ENCODE data around the gene CYP27C1.

The CYP27C1 gene

DNA sequence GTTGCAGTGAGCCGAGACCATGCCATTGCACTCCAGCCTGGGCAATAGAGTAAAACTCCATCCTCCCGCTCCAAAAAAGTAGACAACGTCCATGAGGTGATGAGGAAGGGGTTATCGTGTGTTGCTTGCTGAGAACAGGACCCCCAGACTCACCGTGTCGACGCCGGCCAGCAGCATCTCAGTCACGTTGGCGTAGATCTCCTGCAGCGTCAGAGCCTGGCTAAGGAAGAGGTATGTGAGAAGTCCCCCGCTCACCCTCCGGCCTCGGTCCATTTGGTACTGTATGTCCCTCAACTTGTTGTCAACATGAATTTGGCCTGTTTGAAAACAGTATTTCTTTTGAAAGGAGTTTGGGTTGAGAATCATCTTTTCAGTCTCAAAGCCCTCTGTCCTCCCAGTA, 20.9 kb downstream of the CYP27C1 start:
- in situ Hi-C loops (cut with MboI; ENCODE audit: low pct_unique_long_range_greater_than_20kb, low sequenced_read_pairs, unreplicated experiment): no loop called here
- TF ChIP-seq CTCF (IDR thresholded peaks at IDR 0.05; ENCODE audit: extremely low read depth, insufficient read depth, missing control alignments): no peak
- DNase-seq (ENCODE audit: low spot score): no peak

DNA sequence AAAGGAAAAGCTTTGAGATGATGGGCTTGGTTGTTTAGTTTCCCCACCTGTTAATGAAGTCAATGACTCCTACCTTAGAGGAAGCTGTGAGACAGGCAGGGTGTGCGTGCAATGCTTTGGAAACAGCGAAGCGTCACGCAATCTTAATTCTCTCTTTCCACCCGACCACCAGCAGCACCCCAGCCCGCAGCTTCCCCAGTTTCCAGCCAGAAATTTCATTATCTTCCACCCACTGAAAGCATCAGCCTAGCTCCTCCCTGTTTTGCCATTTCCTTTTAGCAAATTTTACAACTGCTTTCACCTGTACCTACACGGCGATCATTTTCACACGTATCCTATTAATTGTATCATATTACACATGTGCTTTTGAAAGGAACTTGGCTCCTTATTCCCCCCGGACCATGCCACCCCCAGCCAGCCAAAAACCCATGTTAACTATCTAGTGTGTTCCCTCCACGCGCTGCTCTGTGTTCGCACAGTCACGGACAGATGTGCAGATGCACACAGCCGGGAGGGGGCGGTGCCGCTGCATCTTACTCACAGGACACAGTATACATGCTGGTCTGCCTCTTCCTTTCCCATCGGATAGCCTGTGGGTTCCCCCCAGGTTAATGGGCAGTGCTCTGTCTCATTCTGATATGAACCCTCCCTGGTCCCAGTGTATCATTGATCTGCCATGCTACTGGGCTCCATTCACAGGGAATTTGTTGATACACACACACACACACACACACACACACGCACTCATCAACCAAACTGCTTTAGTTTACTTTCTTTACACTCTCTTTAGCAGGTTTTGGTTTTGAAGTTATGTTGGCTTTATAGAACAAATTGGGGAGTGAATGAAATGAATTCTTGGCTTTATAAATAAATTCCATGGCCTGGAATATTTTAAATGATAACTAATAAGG, 22.4 kb downstream of the CYP27C1 start:
- DNase-seq (ENCODE audit: low spot score): peak; percentile 75
- TF ChIP-seq CTCF (IDR thresholded peaks at IDR 0.05; ENCODE audit: extremely low read depth, insufficient read depth, missing control alignments): peak; percentile 78
- in situ Hi-C loops (cut with MboI; ENCODE audit: low pct_unique_long_range_greater_than_20kb, low sequenced_read_pairs, unreplicated experiment): no loop called here

DNA sequence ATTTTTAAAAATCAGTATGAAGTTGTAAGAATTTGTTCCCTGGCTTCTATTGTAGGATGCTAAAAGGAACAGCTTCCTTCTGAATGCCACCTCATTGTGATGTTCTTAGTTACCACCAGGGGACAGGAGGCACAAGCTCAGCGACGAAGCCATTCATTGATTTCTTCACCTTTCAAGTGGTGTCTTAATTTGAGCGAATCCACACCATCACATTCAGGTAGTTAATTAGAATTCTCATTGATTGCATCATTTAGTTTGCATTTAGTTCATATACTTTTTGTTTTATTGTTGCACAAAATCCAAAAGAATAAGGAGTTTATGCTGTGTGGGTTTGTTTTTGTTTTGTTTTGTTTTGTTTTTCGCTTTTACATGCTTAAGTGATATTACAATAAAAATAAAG, 23.1 kb downstream of the CYP27C1 start:
- DNase-seq (ENCODE audit: low spot score): no peak
- peak; percentile 38 for TF ChIP-seq CTCF (IDR thresholded peaks at IDR 0.05; ENCODE audit: extremely low read depth, insufficient read depth, missing control alignments)
- in situ Hi-C loops (cut with MboI; ENCODE audit: low pct_unique_long_range_greater_than_20kb, low sequenced_read_pairs, unreplicated experiment): no loop called here

- TF ChIP-seq CTCF (IDR thresholded peaks at IDR 0.05; ENCODE audit: extremely low read depth, insufficient read depth, missing control alignments): no peak
- in situ Hi-C loops (cut with MboI; ENCODE audit: low pct_unique_long_range_greater_than_20kb, low sequenced_read_pairs, unreplicated experiment): no loop called here
- no peak for DNase-seq (ENCODE audit: low spot score)
These were observed 23.6 kb downstream of the CYP27C1 start for GRCh38 chr2:127196549-127196948.

GRCh38 chr2:127195140-127196074, 24.7 kb downstream of the CYP27C1 start:
- in situ Hi-C loops (cut with MboI; ENCODE audit: low pct_unique_long_range_greater_than_20kb, low sequenced_read_pairs, unreplicated experiment): no loop called here
- no peak for DNase-seq (ENCODE audit: low spot score)
- TF ChIP-seq CTCF (IDR thresholded peaks at IDR 0.05; ENCODE audit: extremely low read depth, insufficient read depth, missing control alignments): no peak

- in situ Hi-C loops (cut with MboI; ENCODE audit: low pct_unique_long_range_greater_than_20kb, low sequenced_read_pairs, unreplicated experiment): no loop called here
- no peak for TF ChIP-seq CTCF (IDR thresholded peaks at IDR 0.05; ENCODE audit: extremely low read depth, insufficient read depth, missing control alignments)
- no peak for DNase-seq (ENCODE audit: low spot score)
These were observed 25.7 kb downstream of the CYP27C1 start for GRCh38 chr2:127194447-127194846.

All from GM13977 (cell line).